ENCODE data around the gene SLC22A12.

Gene SLC22A12

DNA sequence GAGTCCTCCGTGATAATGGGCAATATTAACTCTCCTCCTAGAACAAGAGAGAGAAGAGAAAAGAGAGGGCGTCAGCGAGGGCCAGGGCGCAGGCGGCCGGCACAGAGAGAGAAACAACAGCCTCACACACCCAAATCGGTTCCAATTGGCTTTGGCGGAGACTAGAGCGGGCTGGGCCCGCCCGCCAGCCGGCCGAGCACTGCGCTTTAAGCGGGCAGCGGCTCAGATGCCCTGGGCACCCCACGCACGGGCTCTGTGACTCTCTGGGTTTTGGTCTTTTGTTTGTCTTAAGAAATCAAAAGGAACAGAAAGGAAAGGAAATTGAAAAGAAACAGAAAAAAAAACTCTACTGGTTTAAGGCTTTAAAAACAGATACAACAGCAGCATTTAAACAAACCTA lies 17.0 kb downstream of the SLC22A12 start:
- no peak overlapping the region for H3K4me3 ChIP-seq (ENCODE audit: control insufficient read depth, low read depth, low read length)
- no peak for DNase-seq (ENCODE audit: low read depth)
- TF ChIP-seq, protein P1, sequence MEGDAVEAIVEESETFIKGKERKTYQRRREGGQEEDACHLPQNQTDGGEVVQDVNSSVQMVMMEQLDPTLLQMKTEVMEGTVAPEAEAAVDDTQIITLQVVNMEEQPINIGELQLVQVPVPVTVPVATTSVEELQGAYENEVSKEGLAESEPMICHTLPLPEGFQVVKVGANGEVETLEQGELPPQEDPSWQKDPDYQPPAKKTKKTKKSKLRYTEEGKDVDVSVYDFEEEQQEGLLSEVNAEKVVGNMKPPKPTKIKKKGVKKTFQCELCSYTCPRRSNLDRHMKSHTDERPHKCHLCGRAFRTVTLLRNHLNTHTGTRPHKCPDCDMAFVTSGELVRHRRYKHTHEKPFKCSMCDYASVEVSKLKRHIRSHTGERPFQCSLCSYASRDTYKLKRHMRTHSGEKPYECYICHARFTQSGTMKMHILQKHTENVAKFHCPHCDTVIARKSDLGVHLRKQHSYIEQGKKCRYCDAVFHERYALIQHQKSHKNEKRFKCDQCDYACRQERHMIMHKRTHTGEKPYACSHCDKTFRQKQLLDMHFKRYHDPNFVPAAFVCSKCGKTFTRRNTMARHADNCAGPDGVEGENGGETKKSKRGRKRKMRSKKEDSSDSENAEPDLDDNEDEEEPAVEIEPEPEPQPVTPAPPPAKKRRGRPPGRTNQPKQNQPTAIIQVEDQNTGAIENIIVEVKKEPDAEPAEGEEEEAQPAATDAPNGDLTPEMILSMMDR (IDR thresholded peaks at IDR 0.05; ENCODE audit: control insufficient read depth, insufficient read depth, low read depth, low read length, missing control alignments): no peak

GRCh38 chr11:64608636-64609035 lies 17.6 kb downstream of the SLC22A12 start:
- H3K4me3 ChIP-seq (ENCODE audit: control insufficient read depth, low read depth, low read length): no peak overlapping the region
- TF ChIP-seq, protein P1 (IDR thresholded peaks at IDR 0.05; ENCODE audit: control insufficient read depth, insufficient read depth, low read depth, low read length, missing control alignments): no peak
- DNase-seq (ENCODE audit: low read depth): no peak

DNA sequence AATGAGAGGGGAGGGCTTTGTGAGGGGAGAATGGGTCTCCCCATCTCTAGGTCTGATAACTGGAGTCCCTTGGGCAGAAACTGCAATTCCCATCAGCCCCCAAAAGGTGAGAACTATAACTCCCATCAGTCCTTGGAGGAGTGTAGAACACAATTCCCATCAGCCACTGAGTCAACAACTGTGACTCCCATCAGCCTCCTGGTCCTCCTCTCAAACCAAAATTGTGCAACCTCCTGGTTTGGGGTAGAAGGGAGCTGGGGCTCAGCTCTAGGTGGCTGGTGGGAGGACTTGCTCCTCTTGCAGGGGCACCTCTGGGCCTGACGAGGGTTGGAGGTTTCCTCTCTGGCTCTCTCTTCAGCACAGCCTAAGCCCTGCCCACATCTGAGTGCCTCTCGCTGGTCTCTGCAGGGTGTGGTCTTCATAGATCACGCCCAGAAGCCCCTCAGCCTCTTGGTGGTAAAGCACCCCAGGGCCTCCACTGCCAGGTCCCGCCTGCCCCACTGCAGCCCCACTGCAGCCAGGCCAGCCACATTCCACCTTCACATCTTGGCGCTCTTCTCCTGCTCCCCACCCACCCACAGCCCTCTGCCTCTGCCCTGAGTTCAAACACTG lies 18.5 kb downstream of the SLC22A12 start:
- TF ChIP-seq, protein P1 (IDR thresholded peaks at IDR 0.05; ENCODE audit: control insufficient read depth, insufficient read depth, low read depth, low read length, missing control alignments): no peak
- H3K4me3 ChIP-seq (ENCODE audit: control insufficient read depth, low read depth, low read length): no peak overlapping the region
- no peak for DNase-seq (ENCODE audit: low read depth)

- TF ChIP-seq, protein P1 (IDR thresholded peaks at IDR 0.05; ENCODE audit: control insufficient read depth, insufficient read depth, low read depth, low read length, missing control alignments): no peak
- DNase-seq (ENCODE audit: low read depth): no peak
- no peak overlapping the region for H3K4me3 ChIP-seq (ENCODE audit: control insufficient read depth, low read depth, low read length)
Measured at GRCh38 chr11:64610596-64610995, 19.6 kb downstream of the SLC22A12 start.

DNA sequence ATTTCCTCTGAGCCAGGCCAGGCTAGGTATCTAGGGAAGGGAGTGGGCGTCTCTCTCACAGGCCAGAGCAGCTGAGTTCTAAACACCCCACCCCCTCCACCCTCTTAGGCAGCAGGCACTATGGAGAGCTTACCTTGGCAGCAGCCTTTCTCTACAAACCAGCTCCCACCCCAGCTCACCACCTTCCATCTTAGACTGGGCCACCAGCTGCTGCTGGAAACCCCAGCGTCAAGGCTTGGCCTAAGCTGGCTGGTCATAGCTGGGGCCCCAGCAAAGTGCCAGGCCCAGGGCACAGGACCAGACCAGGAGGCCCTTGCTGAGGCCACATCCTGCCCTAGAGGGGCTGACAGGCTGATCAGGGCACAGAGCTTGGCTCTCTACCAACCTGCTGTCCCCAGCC lies 20.2 kb downstream of the SLC22A12 start:
- DNase-seq (ENCODE audit: low read depth): no peak
- TF ChIP-seq, protein P1 (IDR thresholded peaks at IDR 0.05; ENCODE audit: control insufficient read depth, insufficient read depth, low read depth, low read length, missing control alignments): no peak

GRCh38 chr11:64611869-64612646 lies 21.0 kb downstream of the SLC22A12 start:
- H3K4me3 ChIP-seq (ENCODE audit: control insufficient read depth, low read depth, low read length): no peak overlapping the region
- DNase-seq (ENCODE audit: low read depth): no peak
- TF ChIP-seq, protein P1 (IDR thresholded peaks at IDR 0.05; ENCODE audit: control insufficient read depth, insufficient read depth, low read depth, low read length, missing control alignments): no peak

More for the DNA sequence above, 20.2 kb downstream of the SLC22A12 start:
- H3K4me3 ChIP-seq (ENCODE audit: control insufficient read depth, low read depth, low read length): no peak overlapping the region

Data from AG09309 (cell line).